GM12873 (cell line): ENCODE measurements around the gene WDR48.

Experiments
- CTCF ChIP-seq: IDR thresholded peaks from 2 replicates; pipeline ENCODE4 v1.5.1; 2012; ENCODE audit warnings: low read depth, mild to moderate bottlenecking, moderate library complexity, low read length, control low read depth; ENCODE audit not compliant: insufficient read depth; ENCODE audit errors: missing control alignments

Gene WDR48

GRCh38 chr3:39130693-39131265, 79.0 kb downstream of the WDR48 start:
- no peak for TF ChIP-seq CTCF

GRCh38 chr3:39132096-39133092, 80.6 kb downstream of the WDR48 start:
- no peak for TF ChIP-seq CTCF

- TF ChIP-seq CTCF = no peak
Measured at GRCh38 chr3:39133093-39133490, 81.3 kb downstream of the WDR48 start.

GRCh38 chr3:39133822-39134221, 82.0 kb downstream of the WDR48 start:
- TF ChIP-seq CTCF = no peak

- no peak for TF ChIP-seq CTCF
Measured at GRCh38 chr3:39134305-39134704, 82.5 kb downstream of the WDR48 start.

GRCh38 chr3:39135170-39135805, 83.5 kb downstream of the WDR48 start:
- no peak for TF ChIP-seq CTCF
